Measurements from ENCODE around the gene TMEM270. TPM values are rescaled to one million over a fixed set of nuclear protein-coding genes. Genes with fewer than 3 reads are reported as not detected.

TMEM270 gene
- total and polyA plus RNA-seq, 2 of the 8 experiments (the other 6 are each of a cell fraction or from before 2014, with no cell fraction given), result 0.26 TPM; not detected in 1

GRCh38 chr7:73832806-73833205 is 28.2 kb upstream of the TMEM270 start:
- Histone ChIP-seq H4K20me1 (replicated peaks in 1 of 2; ENCODE audit: control insufficient read depth in 1 of 2, insufficient read depth in 2 of 2, low read length in 2 of 2) (no peaks in the 10 kb centered on the region), H2BK5ac (ENCODE audit: low read depth, low read length) (peak overlapping the region; percentile 63; the same call in 1 of the 2 replicates), H3K9ac (replicated peaks in 1 of 4; ENCODE audit: extremely low read depth in 1 of 4, low read depth in 3 of 4, low read length in 3 of 4) (no peak overlapping the region), H3K4me3 (ENCODE audit: extremely low read depth in 1 of 4, insufficient read depth in 2 of 4, low read depth in 3 of 4, low read length in 4 of 4) (peak overlapping the region in 1 of 4 experiments; percentile 59; a peak in 2 of 8 replicates), H3K56ac (replicated peaks; ENCODE audit: insufficient read length, low read depth, low read length) (no peak overlapping the region), H3K18ac (ENCODE audit: extremely low read depth, low read length) (peak overlapping the region; percentile 1; the same call in 1 of the 2 replicates), H3K23me2 (ENCODE audit: low read depth, low read length) (peaks cover 15% of the 10 kb centered on the region; the same call in 1 of the 2 replicates), H3K79me1 (ENCODE audit: low read depth, low read length) (peaks cover 5% of the 10 kb centered on the region; the same call in 1 of the 2 replicates), H3K4me1 (replicated peaks in 1 of 4; ENCODE audit: control insufficient read depth in 3 of 4, insufficient read depth in 4 of 4, low read length in 3 of 4) (peaks cover 19 to 48% (median 37%) of the 10 kb centered on the region in 4 experiments), H2AK5ac (ENCODE audit: low read depth, low read length) (no peak overlapping the region), H3K36me3 (ENCODE audit: control insufficient read depth in 2 of 4, insufficient read depth in 4 of 4, low read length in 3 of 4) (no peaks in the 10 kb centered on the region; a peak in 1 of 8 replicates), H3K14ac (ENCODE audit: insufficient read length) (no peak overlapping the region), H4K5ac (ENCODE audit: insufficient read length, low read depth, low read length) (peak overlapping the region; percentile 34), H2BK15ac (ENCODE audit: low read length) (no peak overlapping the region), H2BK20ac (ENCODE audit: low read length) (peak overlapping the region; percentile 61; the same call in 1 of the 2 replicates), H3K9me3 (ENCODE audit: insufficient read depth in 2 of 2, low read depth in 1 of 2, low read length in 1 of 2) (peaks cover 5 to 7% of the 10 kb centered on the region in 2 experiments; a peak in 2 of 4 replicates), H2AFZ (ENCODE audit: low read length) (no peak overlapping the region), H3K4ac (replicated peaks; ENCODE audit: insufficient read length, low read depth, low read length) (no peak overlapping the region), H4K8ac (ENCODE audit: extremely low read depth, insufficient read depth, low read length) (peak overlapping the region; percentile 23; the same call in 1 of the 2 replicates), H3K23ac (ENCODE audit: insufficient read length) (no peak overlapping the region), H2BK120ac (replicated peaks; ENCODE audit: low read depth, low read length) (no peak overlapping the region), H3K27ac (ENCODE audit: low read depth, low read length) (peak overlapping the region; percentile 71; the same call in 1 of the 2 replicates), H2BK12ac (ENCODE audit: low read depth, low read length) (peak overlapping the region; percentile 55; the same call in 1 of the 2 replicates), H4K91ac (replicated peaks; ENCODE audit: insufficient read length, low read length) (peak overlapping the region; percentile 60), H3K27me3 (replicated peaks in 1 of 4; ENCODE audit: control insufficient read depth in 3 of 4, extremely low read depth in 1 of 4, insufficient read depth in 3 of 4, low read length in 3 of 4) (peaks cover 0 to 4% (median 0%) of the 10 kb centered on the region in 4 experiments; a peak in 2 of 7 replicates), H3K79me2 (ENCODE audit: control insufficient read depth in 1 of 2, insufficient read depth in 2 of 2, low read length in 2 of 2) (no peaks in the 10 kb centered on the region; a peak in 1 of 4 replicates), H3K4me2 (ENCODE audit: insufficient read depth in 1 of 2, low read depth in 2 of 2, low read length in 2 of 2) (peak overlapping the region; percentile 63 to 82; a peak in 3 of 4 replicates)
- ChIA-PET CTCF (ENCODE audit: partially characterized antibody) (interaction anchor here (0.6 to 4.9 kb wide), 11 partner anchors 11 to 226 kb away, joined by 3 to 52 read pairs (median 4); partner anchors contain the start of gene ABHD11), POLR2A (ENCODE audit: partially characterized antibody) (interaction anchor here (0.7 to 6.8 kb wide), 10 partner anchors 9 to 210 kb away, joined by 3 to 96 read pairs (median 13); partner anchors contain the start of genes ABHD11 and METTL27)
- 46% methylated on average over 9 of the region's 13 CpGs; no CpG with 5 or more reads in 1 of the 2 experiments for WGBS, 2 experiments (ENCODE audit: extremely low coverage in 1 of 2, insufficient coverage in 1 of 2, insufficient read length in 1 of 2, insufficient replicate concordance in 2 of 2, low coverage in 1 of 2, low lambda C conversion rate in 2 of 2, missing lambda C conversion rate in 1 of 2)
- FAIRE-seq, result no peak
- no peak for DNase-seq (ENCODE audit: low read depth in 1 of 2, low spot score in 2 of 2)
- no peak for TF ChIP-seq SIRT6 (IDR thresholded peaks at IDR 0.05; ENCODE audit: low read length)
